Small intestine (tissue), 7 donors: ENCODE results near the gene KCNIP1. TPM values are rescaled to one million over a fixed set of nuclear protein-coding genes. Genes with fewer than 3 reads are reported as not detected.
A peak's percentile ranks its signal among the peaks of the same experiment; 100 is the strongest.
"Not testable (repeated sequence)": the region's sequence is repeated elsewhere in the genome, so short reads cannot be mapped to it uniquely, and the experiment has no call there.

Source experiments
- DNase-seq, 2 donors: peaks; one replicate each; pipeline versions ENCODE4 v3.0.0 to v3.0.0-alpha.2; 2013
- FAIRE-seq: peaks from 2 replicates; lab custom pipeline; 2012; peaks lifted over from hg19 to GRCh38; lab: Jason Lieb, UNC
- H3K27ac ChIP-seq, 3 donors: one replicate each; pipeline ENCODE4 v1.5.1; 2013; ENCODE audit warnings: low read length in 2 of 3, mild to moderate bottlenecking in 2 of 3, control low read depth in 1 of 3, inconsistent platforms in 1 of 3, low read depth in 1 of 3, moderate library complexity in 1 of 3
- H3K27me3 ChIP-seq, 3 donors: one replicate each; pipeline ENCODE4 v1.6.1; 2013; ENCODE audit warnings: low read length in 3 of 3, inconsistent platforms in 1 of 3; ENCODE audit not compliant: control insufficient read depth in 3 of 3, insufficient read depth in 3 of 3
- H3K36me3 ChIP-seq, 3 donors: one replicate each; pipeline ENCODE4 v1.6.1; 2013; ENCODE audit warnings: low read length in 3 of 3, inconsistent platforms in 1 of 3, low read depth in 1 of 3, mild to moderate bottlenecking in 1 of 3, moderate library complexity in 1 of 3; ENCODE audit not compliant: control insufficient read depth in 3 of 3, insufficient read depth in 2 of 3
- H3K4me1 ChIP-seq, 3 donors: one replicate each; pipeline ENCODE4 v1.6.1; 2013; ENCODE audit warnings: low read length in 2 of 3, inconsistent platforms in 1 of 3, low read depth in 1 of 3, mild to moderate bottlenecking in 1 of 3, moderate library complexity in 1 of 3; ENCODE audit not compliant: control insufficient read depth in 3 of 3, insufficient read depth in 2 of 3
- H3K4me3 ChIP-seq, 3 donors: one replicate each; pipeline ENCODE4 v1.5.1; 2013; ENCODE audit warnings: low read length in 3 of 3, control low read depth in 1 of 3, inconsistent platforms in 1 of 3, low read depth in 1 of 3, mild to moderate bottlenecking in 1 of 3, moderate library complexity in 1 of 3
- H3K9me3 ChIP-seq, 2 donors: one replicate each; pipeline ENCODE4 v1.6.1; 2013; ENCODE audit warnings: low read depth in 1 of 2, low read length in 1 of 2; ENCODE audit not compliant: control insufficient read depth in 2 of 2, insufficient read depth in 1 of 2
- WGBS, 3 donors: extraction: QIAGEN DNeasy Blood & Tissue Kit; methylation state at CpG; one replicate each; pipeline ENCODE4 v1.1.7; 2013; 5-methylcytosine and 5-hydroxymethylcytosine counted together
- polyA plus RNA-seq, 4 donors: library from polyadenylated mRNA; stranded (reverse) in 3 of 4; unstranded in 1 of 4; fragments of 200-250 nt in 3 of 4; fragments of 120-200 nt in 1 of 4; gene quantifications; one replicate each; pipeline versions ENCODE4 v1.2.1 to v1.2.3, GENCODE V29; 2013
- donor health status: healthy with polysubstance abuse.
- donor health status: control.
- donor health status: control.
- donor health status: Bipolar disorder and iron deficiency.
- donor health status: healthy.

KCNIP1 gene
- polyA plus RNA-seq, 4 donors, result 0.21 to 1.0 TPM; not detected in 2

DNA sequence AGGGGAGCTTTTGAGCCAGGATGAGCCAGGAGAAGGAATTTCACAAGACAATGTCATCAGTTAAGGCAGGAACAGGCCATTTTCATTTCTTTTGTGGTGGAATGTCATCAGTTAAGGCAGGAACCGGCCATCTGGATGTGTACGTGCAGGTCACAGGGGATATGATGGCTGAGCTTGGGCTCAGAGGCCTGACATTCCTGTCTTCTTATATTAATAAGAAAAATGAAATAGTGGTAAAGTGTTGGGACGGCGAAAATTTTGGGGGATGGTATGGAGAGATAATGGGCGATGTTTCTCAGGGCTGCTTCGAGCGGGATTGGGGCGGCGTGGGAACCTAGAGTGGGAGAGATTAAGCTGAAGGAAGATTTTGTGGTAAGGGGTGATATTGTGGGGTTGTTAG, 258.5 kb downstream of the KCNIP1 start:
- not testable (repeated sequence) for H3K27ac ChIP-seq, H3K4me3 ChIP-seq, FAIRE-seq, H3K27me3 ChIP-seq, H3K9me3 ChIP-seq, DNase-seq, H3K36me3 ChIP-seq
- WGBS, 3 donors, result 95 to 99% (median 96%) methylated on average over 7 to 9 of the region's 9 CpGs
- H3K4me1 ChIP-seq, result peaks cover 5 to 13% (median 11%) of the 10 kb centered on the region in 3 donors

DNA sequence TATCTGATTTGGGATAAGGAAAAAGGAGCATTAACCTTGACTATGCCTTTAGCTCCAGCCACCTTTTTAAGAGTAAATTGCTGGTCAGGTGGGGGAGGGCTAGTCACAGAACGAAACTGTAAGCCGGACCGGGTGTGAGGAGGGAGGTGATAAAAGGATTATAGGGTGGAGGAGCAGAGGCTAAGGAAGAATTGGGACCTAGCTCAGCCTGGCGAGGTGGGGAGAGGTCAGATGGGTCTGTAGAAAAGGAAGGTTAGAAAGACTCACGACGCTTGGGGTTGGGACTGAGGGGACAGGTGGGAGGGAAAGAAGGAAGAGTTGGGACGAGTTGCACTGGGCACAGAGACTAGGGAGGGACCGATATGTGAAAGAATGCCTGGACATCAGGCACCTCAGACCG, 262.0 kb downstream of the KCNIP1 start:
- H3K36me3 ChIP-seq, H3K27me3 ChIP-seq, H3K9me3 ChIP-seq, H3K4me1 ChIP-seq, FAIRE-seq, H3K4me3 ChIP-seq, DNase-seq, H3K27ac ChIP-seq: not testable (repeated sequence)
- 69 to 78% (median 69%) methylated on average over 9 of the region's 9 CpGs for WGBS, 3 donors

DNA sequence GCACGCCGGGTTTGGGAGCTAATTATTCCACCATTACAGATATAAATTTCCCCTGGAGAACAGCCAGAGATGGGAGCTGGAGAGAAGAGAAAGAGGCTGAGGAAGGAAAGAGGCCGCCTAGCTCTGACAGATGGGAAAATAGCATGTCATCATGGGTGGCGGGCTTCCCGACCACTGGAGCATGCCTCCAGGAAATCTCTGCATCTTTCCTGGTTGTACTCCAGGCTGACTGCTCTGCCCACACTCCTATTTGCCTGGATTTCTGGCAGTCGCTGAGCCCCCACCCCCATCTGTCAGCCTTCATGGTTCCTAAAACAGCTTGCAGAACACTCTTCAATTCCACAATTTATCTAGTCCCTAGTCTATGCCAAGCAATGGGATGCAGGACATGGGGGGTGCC, 265.4 kb downstream of the KCNIP1 start:
- no peak for DNase-seq
- no peak for FAIRE-seq
- H3K36me3 ChIP-seq, result no peaks in the 10 kb centered on the region
- H3K4me3 ChIP-seq, result no peak overlapping the region
- no peak overlapping the region for H3K27ac ChIP-seq
- peaks cover 0 to 3% of the 10 kb centered on the region in 2 donors for H3K9me3 ChIP-seq
- 47 to 62% (median 62%) methylated on average over 6 of the region's 6 CpGs for WGBS, 3 donors
- H3K27me3 ChIP-seq, result peaks cover 0 to 2% (median 0%) of the 10 kb centered on the region in 3 donors
- H3K4me1 ChIP-seq, result peaks cover 0 to 6% (median 0%) of the 10 kb centered on the region in 3 donors

DNA sequence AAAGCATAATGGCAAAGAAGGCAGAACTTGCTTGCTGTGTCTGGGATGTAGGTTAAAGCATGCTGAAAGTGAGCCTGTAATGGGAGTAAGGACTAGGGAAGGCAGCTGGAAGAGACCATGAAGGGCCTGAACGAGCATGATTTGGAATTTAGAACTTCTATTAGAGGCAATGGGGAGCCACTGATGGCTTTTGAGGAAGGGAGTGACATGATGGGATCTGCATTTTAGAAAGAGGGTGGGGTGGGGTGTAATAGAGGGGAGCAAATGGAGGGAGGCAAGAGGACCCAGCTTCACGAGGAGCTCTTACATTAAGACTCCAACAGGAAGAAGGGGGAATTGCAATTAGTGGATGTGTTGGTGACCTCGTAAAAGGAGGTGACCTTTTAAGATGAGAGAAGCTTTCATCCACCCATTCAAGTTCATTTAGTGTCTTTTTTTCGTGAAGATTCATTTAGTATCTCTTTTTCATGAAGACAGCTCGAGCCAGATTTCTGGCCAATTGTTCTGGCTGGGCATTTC, 266.1 kb downstream of the KCNIP1 start:
- Histone ChIP-seq H3K27me3 (peaks cover 0 to 2% (median 0%) of the 10 kb centered on the region in 3 donors), H3K4me3 (no peak overlapping the region), H3K27ac (no peak overlapping the region), H3K9me3 (peaks cover 0 to 3% of the 10 kb centered on the region in 2 donors), H3K36me3 (no peaks in the 10 kb centered on the region), H3K4me1 (peaks cover 0 to 6% (median 0%) of the 10 kb centered on the region in 3 donors)
- DNase-seq (no peak), FAIRE-seq (no peak)
- WGBS, 3 donors, result 83 to 85% (median 85%) methylated on average over 5 of the region's 5 CpGs

DNA sequence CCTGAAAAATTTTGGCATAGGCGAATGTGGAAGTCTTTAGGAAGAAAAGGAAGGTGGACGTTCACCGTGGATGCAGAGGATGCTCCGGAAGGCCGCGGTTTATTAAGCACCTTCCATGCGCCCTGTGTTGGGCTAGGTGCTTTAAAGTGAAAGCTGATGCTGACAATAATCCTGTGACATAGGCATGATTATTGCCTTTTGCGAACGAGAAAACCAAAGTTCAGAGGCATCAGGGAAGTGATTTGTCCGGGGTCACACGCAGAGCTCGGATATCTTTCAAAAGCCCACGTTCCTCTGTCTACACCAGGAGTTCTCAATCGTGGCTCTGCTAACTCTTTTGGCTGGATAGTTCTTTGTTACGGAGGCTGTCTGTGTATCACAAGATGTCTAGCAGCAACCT, 267.7 kb downstream of the KCNIP1 start:
- peaks cover 0 to 3% of the 10 kb centered on the region in 2 donors for H3K9me3 ChIP-seq
- no peak overlapping the region for H3K4me3 ChIP-seq
- peaks cover 0 to 6% (median 0%) of the 10 kb centered on the region in 3 donors for H3K4me1 ChIP-seq
- peaks cover 0 to 2% (median 0%) of the 10 kb centered on the region in 3 donors for H3K27me3 ChIP-seq
- no peak for FAIRE-seq
- DNase-seq, result peak in 1 of 2 donors; percentile 80
- no peaks in the 10 kb centered on the region for H3K36me3 ChIP-seq
- 21 to 64% (median 40%) methylated on average over 15 of the region's 15 CpGs for WGBS, 3 donors
- H3K27ac ChIP-seq, result peak overlapping the region in 2 of 3 donors; percentile 72 to 81

DNA sequence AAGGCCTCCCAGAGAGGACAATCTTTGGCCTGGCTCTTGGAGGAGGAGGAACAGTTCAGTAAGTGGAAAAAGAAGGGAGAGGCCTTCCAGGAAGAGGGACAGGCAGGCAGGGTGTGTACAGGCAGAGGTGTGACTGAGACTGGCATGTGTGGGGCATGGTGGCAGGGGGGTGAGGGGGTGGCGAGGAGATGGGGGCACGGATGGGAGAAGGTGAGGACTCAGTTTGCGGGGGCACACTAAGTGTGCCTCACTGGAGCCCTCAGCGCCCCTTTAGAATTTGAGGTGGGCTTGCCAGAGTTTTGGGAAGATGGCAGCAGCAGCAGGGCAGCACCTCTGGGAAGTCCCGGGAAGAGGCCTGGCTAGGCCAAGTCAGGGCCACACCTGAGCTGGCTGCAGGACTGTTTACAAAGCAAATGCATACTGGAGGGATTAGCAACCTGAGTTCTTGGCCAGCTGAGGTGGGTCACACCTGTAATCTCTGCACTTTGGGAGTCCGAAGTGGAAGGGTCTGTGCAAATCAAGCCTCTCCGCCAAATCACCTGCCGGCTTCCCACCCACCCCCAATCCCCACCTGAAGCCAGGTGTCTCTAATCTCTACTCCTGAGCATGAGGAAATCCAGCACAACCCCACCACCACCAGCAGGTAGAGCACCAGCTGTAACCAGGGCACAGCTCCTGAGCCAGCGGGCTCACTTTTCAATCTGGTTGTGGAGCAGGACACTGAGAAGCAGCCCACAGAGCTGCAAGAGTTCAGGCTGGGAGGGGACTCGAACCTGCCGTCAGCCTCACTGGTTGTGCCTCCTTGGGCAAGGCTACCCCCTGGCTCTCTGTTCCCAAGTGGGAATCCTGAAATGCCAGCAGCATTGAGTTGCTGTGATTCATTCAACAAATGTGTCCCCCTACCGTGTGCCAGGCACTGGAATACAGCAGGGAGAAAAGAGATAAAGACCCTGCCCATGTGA, 269.5 kb downstream of the KCNIP1 start:
- DNase-seq, result peak in 1 of 2 donors; percentile 84
- peaks cover 0 to 2% (median 0%) of the 10 kb centered on the region in 3 donors for H3K27me3 ChIP-seq
- peak overlapping the region in 2 of 3 donors; percentile 80 to 81 for H3K27ac ChIP-seq
- peaks cover 0 to 6% (median 0%) of the 10 kb centered on the region in 3 donors for H3K4me1 ChIP-seq
- no peaks in the 10 kb centered on the region for H3K36me3 ChIP-seq
- H3K4me3 ChIP-seq, result no peak overlapping the region
- no peak for FAIRE-seq
- H3K9me3 ChIP-seq, result peaks cover 0 to 3% of the 10 kb centered on the region in 2 donors
- WGBS, 3 donors, result 16 to 59% (median 48%) methylated on average over 12 of the region's 12 CpGs

DNA sequence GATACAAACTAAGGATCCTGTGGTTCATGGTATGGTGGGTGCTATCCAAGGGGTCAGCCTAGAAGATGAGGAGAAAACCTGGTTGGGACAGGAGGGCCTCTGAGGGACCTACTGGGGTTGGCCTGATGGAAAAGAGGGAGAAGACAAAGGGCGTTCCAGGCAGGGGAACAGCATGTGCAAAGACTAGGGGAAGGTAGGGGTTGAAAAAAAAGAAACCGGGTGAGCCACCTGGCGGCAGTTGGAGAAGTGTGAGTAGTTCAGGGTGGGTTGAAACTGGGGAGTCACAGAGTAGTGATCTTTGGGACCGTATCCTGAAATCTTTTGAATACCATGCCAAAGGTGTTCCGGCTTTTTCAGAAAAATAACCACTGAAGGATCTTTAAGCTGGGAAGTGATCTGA, 271.0 kb downstream of the KCNIP1 start:
- Histone ChIP-seq H3K4me1 (peaks cover 0 to 6% (median 0%) of the 10 kb centered on the region in 3 donors), H3K27ac (no peak overlapping the region), H3K27me3 (no peaks in the 10 kb centered on the region), H3K4me3 (no peak overlapping the region), H3K36me3 (no peaks in the 10 kb centered on the region), H3K9me3 (peaks cover 0 to 3% of the 10 kb centered on the region in 2 donors)
- 87 to 91% (median 91%) methylated on average over 5 of the region's 5 CpGs for WGBS, 3 donors
- DNase-seq (no peak), FAIRE-seq (no peak)

DNA sequence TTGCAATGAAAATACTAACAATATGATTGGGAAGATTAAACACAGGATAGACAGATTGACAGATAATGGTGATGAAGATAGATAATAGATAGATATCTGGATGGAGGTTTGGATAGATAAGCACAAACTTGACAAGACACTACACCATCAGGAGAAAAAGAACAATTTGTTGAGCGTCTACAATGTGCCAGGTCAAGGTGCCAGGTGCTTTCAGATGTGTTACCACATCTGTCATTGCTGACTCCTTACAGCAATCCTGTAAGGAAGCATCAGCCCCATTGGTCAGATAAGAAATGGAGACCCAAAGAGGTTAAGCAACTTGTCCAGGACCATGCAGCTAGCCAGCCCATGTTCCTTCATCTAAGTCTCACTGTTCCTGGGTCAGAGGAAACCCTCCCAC, 278.1 kb downstream of the KCNIP1 start:
- Histone ChIP-seq H3K36me3 (no peaks in the 10 kb centered on the region), H3K4me1 (no peaks in the 10 kb centered on the region), H3K27ac (peak overlapping the region in 1 of 3 donors; percentile 3), H3K4me3 (no peak overlapping the region), H3K27me3 (no peaks in the 10 kb centered on the region), H3K9me3 (no peaks in the 10 kb centered on the region)
- FAIRE-seq (no peak), DNase-seq (peak in 1 of 2 donors; percentile 12)
- WGBS, 3 donors, result 57 to 65% (median 64%) methylated on average over 1 of the region's 1 CpG
